ENCODE measurements around the gene KLHL13.

GRCh38 chrX:117892469-117892868 lies 224.1 kb downstream of the KLHL13 start:
- no peak for TF ChIP-seq CTCF (IDR thresholded peaks at IDR 0.05; ENCODE audit: insufficient read depth, low read depth, low read length)
- TF ChIP-seq EZH2 (IDR thresholded peaks at IDR 0.05; ENCODE audit: insufficient read depth, low read length): no peak
